Keratinocyte (primary cell): ENCODE measurements around the gene MEIS3.

Experiments
- EZH2 ChIP-seq: IDR thresholded peaks from one replicate; pipeline ENCODE4 v1.6.1; 2012; ENCODE audit warnings: inconsistent platforms, mild to moderate bottlenecking, low read length, moderate library complexity
- TF ChIP-seq, protein P1 (sequence below), 3 experiments: IDR thresholded peaks in 1 of 3; conservative IDR thresholded peaks in 1 of 3; optimal IDR thresholded peaks in 1 of 3; 2 replicates in 2 of 3; 3 replicates in 1 of 3; pipeline versions ENCODE3 to v1.5.1; 2011; ENCODE audit warnings: low read length in 3 of 3, mild to moderate bottlenecking in 3 of 3, moderate library complexity in 2 of 3, control low read depth in 1 of 3, inconsistent platforms in 1 of 3; ENCODE audit not compliant: insufficient read depth in 2 of 3; ENCODE audit errors: extremely low read depth in 1 of 3

DNA sequence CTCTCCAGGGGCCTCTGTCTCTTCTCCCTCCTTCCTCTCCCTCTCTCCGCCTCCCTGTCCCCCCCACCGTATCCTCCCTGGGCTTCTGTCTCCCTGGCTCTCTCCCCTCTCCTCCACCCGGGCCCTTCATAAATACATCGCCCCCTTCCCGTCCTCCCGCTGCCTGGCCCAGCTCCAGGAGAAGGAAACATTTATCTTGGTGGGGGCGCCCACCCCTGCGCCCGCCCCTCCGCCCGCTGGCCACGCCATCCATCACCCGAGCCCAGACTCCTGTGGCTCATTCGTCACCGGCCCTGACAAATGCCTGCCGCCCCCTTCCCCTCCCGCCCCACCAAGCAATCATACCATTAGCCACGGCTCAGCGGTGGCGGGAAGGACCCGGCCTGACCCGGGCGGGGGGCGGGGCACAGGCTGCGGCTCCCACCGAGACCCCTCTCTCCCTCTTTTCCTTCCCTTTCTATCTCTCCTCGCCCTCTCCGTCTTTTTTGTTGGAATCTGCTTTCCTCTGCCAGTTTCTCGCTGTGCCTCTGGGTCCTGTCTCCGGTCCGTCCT, 2.6 kb upstream of the MEIS3 start:
- TF ChIP-seq, protein P1, sequence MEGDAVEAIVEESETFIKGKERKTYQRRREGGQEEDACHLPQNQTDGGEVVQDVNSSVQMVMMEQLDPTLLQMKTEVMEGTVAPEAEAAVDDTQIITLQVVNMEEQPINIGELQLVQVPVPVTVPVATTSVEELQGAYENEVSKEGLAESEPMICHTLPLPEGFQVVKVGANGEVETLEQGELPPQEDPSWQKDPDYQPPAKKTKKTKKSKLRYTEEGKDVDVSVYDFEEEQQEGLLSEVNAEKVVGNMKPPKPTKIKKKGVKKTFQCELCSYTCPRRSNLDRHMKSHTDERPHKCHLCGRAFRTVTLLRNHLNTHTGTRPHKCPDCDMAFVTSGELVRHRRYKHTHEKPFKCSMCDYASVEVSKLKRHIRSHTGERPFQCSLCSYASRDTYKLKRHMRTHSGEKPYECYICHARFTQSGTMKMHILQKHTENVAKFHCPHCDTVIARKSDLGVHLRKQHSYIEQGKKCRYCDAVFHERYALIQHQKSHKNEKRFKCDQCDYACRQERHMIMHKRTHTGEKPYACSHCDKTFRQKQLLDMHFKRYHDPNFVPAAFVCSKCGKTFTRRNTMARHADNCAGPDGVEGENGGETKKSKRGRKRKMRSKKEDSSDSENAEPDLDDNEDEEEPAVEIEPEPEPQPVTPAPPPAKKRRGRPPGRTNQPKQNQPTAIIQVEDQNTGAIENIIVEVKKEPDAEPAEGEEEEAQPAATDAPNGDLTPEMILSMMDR (optimal IDR thresholded peaks at IDR 0.05 in 1 of 3, IDR thresholded peaks at IDR 0.05 in 1 of 3, conservative IDR thresholded peaks at IDR 0.05 in 1 of 3; ENCODE audit: extremely low read depth in 1 of 3, insufficient read depth in 2 of 3, low read length in 3 of 3), result no peak
- no peak for TF ChIP-seq EZH2
